LoVo (cell line): ENCODE data around the gene MAGEB1.
A peak's percentile ranks its signal among the peaks of the same experiment; 100 is the strongest.

Source experiments
- DNase-seq: peaks from one replicate; pipeline ENCODE4 v3.0.0-alpha.2; 2016; ENCODE audit warnings: low spot score

The MAGEB1 gene

GRCh38 chrX:30246769-30247489, at the start of gene MAGEB1:
Gene MAGEB1, plus strand, starts transcription at chrX:30247146. Its CDS starts 3,348 bp downstream, at chrX:30250494.
- DNase-seq = no peak

- no peak for DNase-seq
These were observed 34.8 kb upstream of the MAGEB1 start for GRCh38 chrX:30212172-30212571.

GRCh38 chrX:30215357-30215843, 31.5 kb upstream of the MAGEB1 start, which contains the start of gene MAGEB2:
Gene MAGEB2, plus strand, starts transcription at chrX:30215563. Its CDS starts 3,018 bp downstream, at chrX:30218581.
- DNase-seq = no peak

DNA sequence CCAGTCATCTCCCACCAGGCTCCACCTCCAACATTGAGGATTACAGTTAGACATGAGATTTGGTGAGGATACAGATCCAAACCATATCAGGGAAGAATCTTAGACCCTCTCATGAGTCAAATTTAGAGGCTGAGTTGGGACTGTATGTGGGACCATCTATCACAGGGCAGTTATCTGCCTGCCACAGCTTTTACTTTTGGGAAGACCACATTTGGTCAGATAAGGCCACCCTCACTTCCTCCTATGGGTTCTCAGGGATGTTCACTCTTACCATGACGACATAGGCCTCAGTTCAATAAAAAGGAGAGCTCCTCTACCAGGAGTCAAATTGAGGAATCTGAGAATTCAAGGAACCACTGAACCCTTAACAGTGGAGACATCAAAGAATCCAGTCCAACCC, 29.5 kb upstream of the MAGEB1 start:
- no peak for DNase-seq

DNA sequence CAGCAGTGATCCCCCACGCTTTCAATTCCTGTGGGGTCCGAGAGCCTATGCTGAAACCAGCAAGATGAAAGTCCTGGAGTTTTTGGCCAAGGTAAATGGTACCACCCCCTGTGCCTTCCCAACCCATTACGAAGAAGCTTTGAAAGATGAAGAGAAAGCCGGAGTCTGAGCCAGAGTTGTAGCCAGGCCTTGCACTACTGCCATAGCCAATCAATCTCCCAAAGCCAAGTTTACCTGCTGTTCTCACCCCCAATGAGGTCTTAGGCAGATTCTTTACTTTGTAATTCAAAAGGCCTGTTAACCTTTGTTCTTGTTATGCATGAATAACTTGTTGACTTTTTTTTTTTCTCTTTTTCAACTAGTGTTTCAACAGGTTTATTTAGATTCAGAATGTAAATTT, 27.6 kb upstream of the MAGEB1 start:
- no peak for DNase-seq

- DNase-seq = no peak
These were observed 26.3 kb upstream of the MAGEB1 start for GRCh38 chrX:30220661-30221060.

GRCh38 chrX:30224536-30224935, 22.4 kb upstream of the MAGEB1 start:
- no peak for DNase-seq

DNA sequence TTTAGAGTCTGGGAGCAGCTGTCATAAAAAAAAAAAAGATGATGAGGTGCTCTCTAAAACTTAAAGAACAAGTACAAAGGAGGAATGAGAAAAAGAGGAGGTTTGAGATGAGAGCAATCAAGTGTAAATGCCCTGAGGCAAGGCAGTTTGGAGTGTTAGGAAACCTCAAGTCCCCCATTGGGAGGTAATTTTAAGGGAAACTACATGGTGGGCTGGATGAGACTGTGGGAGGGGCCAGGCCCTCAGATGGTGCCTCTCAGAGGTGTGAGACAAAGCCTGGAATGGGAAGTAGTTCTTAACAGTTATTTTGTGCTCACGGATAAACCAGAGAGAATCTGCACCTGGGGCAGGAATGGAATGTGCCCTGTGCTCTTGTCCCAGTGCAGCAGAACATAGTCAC, 18.4 kb upstream of the MAGEB1 start:
- no peak for DNase-seq

GRCh38 chrX:30230395-30230794, 16.6 kb upstream of the MAGEB1 start, which contains the start of gene MAGEB3:
Gene MAGEB3, plus strand, starts transcription at chrX:30230657. Its CDS starts 5,268 bp downstream, at chrX:30235925.
- DNase-seq = no peak

GRCh38 chrX:30241724-30242415, 5.1 kb upstream of the MAGEB1 start, which contains the start of gene MAGEB4:
Gene MAGEB4, plus strand, starts transcription at chrX:30242000. Its CDS starts 136 bp downstream, at chrX:30242136.
- DNase-seq = no peak

- DNase-seq = no peak
These were observed 1.9 kb downstream of the MAGEB1 start for GRCh38 chrX:30248854-30249253.

DNA sequence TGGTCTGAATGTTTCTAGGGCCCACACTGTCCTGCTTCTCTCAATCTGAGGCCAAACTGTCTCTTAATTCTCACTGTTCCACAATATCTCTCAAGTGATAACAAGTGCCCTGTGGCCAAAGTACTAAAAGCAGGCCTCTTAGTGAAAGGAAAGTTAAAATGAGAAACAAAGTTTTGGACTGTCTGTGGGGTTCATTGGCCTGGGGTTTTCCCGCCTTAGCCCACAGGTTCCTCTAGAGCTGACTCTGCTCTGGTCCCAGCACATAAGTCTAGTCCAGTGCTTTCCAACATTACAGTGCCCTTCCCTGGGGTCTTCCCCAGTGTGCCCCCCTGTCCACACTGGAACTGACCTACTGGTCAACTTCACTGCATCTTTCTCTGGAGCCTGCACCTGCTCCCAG, 6.3 kb downstream of the MAGEB1 start:
- DNase-seq = no peak

DNA sequence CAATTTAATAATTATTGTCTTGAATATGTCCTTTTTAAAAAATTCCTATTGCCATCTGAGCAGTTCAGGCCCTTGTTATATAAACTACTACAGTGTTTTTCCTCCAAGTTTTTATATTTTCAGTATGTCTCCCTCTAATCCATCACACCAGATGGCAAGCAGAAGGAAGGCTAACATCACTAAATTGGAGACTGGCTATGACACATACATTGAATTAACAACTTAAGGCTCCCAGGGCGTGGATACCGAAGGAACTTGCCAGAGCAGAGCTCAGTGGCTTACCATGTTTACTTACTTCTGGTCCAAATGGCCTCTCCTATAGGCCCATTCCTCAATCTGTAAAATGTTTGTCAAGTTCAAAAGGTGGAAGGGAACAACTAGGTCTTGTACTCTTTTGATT, 13.0 kb downstream of the MAGEB1 start:
- DNase-seq = no peak

DNA sequence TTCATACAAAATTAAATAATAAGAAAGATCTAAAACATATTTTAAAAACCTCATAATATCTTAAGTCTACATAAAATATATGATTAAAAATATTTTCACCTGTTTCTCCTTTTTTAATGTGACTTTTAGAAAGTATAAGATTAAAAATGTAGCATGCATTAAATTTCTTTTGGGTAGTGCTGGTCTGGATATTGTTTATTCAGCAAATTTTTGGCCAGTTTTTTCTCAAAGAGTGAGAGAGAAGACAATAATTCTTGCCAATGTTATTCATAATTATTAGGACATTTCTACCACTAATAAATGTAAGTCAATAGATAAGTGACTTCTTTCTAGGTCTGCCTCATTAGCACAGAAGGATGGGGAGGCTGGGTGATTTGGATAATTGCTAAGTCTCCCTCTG, 14.1 kb downstream of the MAGEB1 start:
- no peak for DNase-seq

- no peak for DNase-seq
These were observed 15.8 kb downstream of the MAGEB1 start for GRCh38 chrX:30262763-30263162.

- DNase-seq = no peak
These were observed 23.7 kb downstream of the MAGEB1 start for GRCh38 chrX:30270639-30271038.

DNA sequence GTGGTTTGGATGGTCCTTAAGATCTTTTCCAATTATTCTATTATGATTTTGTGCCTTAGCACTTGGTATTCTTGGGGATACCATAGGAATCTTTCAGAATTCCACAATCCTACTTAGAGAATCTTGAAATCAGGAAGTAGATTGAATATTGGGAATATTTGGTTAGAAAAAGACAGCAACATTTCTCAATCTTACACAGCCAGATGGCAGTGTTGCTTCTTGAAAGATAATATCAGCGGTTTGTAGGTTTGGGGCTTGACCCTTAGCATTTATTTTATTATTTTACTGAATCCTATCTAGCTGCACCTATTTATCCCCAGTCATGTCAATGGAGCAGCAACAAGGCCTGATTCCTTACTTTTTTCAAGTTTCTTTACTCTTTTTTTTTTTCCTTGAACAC, 28.6 kb downstream of the MAGEB1 start:
- DNase-seq = no peak

DNA sequence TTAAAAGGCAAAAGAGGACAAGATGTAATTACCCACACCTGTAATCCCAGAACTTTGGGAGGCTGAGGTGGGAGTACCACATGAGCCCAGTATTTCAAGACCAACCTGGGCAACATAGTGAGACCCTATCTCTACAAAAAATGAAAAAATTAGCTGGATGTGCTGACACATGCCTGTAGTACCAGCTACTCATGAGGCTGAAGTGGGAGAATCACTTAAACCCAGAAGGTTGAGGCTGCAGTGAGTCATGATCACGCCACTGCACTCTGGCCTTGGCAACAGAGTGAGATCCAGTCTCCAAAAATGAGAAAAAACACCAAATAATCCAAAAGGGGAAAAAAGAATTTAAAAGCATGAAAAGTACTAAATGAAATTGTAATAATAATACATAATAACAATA, 31.4 kb downstream of the MAGEB1 start:
- no peak for DNase-seq

GRCh38 chrX:30280428-30280827, 33.5 kb downstream of the MAGEB1 start:
- DNase-seq = no peak

- DNase-seq = no peak
These were observed 35.6 kb downstream of the MAGEB1 start for GRCh38 chrX:30282527-30282926.

DNA sequence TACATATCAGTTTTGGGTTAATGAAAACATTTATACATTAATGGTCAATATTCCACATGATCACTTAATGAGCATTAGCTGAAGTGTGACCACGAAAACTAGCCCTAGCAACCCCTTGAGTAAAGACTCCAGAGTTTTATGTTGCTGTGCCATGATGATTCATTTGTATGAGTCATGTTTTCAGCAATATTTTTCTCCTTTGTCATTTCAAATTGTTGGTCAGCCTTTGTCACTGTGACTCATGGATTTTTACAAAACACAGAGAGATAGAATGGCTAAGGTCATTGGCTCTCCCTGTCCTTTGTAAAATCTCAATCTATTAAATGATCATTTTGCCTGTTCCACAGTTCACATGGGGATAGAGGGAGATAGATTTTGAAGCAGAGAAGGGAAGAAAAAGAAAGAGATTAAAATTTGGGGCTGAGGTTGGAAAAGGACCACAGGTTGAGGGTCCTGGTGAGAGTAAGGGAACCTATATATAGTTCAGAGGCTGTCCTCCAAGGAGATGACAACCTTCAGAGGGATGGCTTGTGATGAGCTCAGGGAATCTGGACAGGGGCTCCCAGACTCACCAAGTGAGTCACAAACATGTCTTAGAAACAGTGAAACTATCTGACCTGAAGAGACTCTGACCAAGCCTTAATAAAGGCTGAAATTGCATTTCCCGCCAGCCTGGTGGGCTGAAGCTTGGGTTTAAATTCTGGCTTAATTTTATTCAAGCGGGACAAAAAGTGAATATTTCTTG, 36.7 kb downstream of the MAGEB1 start:
- DNase-seq = peak; percentile 68
